ENCODE measurements around the gene PRB2. TPM values are rescaled to one million over a fixed set of nuclear protein-coding genes. Genes with fewer than 3 reads are reported as not detected.

PRB2 gene
- total RNA-seq, 1 donor from 2014 or later: not detected

DNA sequence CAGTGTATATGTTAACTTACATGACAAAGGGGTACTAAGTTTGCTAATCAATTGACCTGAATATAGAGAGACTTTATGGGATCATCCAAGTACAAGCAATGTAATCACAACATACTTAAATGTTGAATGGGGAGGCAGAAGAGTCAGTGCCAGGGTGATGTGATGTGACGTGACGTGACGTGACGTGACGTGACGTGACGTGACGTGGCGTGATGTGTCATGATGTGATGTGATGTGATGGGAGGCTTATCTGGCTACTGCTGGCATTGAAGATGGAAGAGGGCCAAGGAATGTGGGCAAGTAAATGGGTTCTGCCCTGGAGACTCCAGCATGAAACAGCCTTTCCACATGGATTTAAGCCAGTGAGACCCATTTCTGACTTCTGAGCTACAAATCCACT is 46.9 kb downstream of the PRB2 start:
- peaks cover 5% of the 10 kb centered on the region for H3K9me3 Mint-ChIP-seq
- intact Hi-C loops (cut with micrococcal nuclease): no loop called here
- POLR2A ChIA-PET: no interaction called here

DNA sequence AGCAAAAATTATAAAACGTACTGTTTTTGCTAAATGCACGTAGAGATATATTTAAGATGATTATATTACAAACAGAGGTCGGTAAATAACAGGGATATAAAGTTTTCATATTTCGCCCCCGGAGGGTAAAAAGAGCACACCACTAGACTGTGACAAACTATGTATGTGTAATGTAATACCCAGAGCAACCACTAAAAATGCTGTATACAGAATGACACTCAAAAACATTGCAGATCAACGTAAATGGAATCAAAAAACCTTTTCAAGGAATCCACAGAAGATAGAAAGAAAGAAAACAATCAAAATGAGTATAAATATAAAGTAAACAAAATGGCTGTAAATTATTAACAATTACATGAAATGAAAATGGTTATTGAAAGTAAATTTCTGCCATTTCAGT is 47.6 kb downstream of the PRB2 start:
- ChIA-PET CTCF (no interaction called here), POLR2A (no interaction called here)
- Mint-ChIP-seq H3K4me1 (no peaks in the 10 kb centered on the region), H3K27me3 (no peaks in the 10 kb centered on the region), H3K9me3 (peaks cover 5% of the 10 kb centered on the region), H3K27ac (no peak overlapping the region), H3K36me3 (ENCODE audit: low read depth) (no peaks in the 10 kb centered on the region), H3K4me3 (no peak overlapping the region)
- TF ChIP-seq, protein P1, sequence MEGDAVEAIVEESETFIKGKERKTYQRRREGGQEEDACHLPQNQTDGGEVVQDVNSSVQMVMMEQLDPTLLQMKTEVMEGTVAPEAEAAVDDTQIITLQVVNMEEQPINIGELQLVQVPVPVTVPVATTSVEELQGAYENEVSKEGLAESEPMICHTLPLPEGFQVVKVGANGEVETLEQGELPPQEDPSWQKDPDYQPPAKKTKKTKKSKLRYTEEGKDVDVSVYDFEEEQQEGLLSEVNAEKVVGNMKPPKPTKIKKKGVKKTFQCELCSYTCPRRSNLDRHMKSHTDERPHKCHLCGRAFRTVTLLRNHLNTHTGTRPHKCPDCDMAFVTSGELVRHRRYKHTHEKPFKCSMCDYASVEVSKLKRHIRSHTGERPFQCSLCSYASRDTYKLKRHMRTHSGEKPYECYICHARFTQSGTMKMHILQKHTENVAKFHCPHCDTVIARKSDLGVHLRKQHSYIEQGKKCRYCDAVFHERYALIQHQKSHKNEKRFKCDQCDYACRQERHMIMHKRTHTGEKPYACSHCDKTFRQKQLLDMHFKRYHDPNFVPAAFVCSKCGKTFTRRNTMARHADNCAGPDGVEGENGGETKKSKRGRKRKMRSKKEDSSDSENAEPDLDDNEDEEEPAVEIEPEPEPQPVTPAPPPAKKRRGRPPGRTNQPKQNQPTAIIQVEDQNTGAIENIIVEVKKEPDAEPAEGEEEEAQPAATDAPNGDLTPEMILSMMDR (IDR thresholded peaks at IDR 0.05): no peak
- intact Hi-C loops (cut with micrococcal nuclease): no loop called here
- no peak for DNase-seq
- no peak for ATAC-seq (ENCODE audit: low read depth)

More for the DNA sequence above, 46.9 kb downstream of the PRB2 start:
- H3K4me3 Mint-ChIP-seq: no peak overlapping the region
- H3K27me3 Mint-ChIP-seq: no peaks in the 10 kb centered on the region
- CTCF ChIA-PET: no interaction called here
- ATAC-seq (ENCODE audit: low read depth) (no peak), DNase-seq (no peak)
- TF ChIP-seq, protein P1 (IDR thresholded peaks at IDR 0.05): no peak
- H3K4me1 Mint-ChIP-seq: no peaks in the 10 kb centered on the region
- no peak overlapping the region for H3K27ac Mint-ChIP-seq
- H3K36me3 Mint-ChIP-seq (ENCODE audit: low read depth): no peaks in the 10 kb centered on the region

DNA sequence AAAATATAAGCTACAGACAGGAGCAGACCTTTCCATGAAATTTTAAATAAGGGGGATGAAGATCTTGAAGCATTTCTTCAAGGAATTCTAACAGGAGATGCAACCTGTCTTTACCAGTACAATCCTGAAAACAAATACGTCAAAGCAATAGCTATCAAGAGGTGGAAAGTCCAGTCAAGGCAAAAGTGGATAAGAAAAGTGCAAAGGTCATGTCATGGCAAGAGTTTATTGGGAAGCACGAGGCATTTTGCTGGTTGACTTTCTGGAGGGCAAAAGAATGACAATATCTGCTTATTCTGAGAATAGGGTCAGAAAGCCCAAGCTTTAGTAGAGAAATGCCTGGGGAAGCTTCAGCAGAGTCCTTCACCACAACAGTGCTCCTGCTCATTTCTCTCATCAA is 50.9 kb downstream of the PRB2 start:
- TF ChIP-seq, protein P1 (IDR thresholded peaks at IDR 0.05): no peak
- H3K9me3 Mint-ChIP-seq: peaks cover 4% of the 10 kb centered on the region
- H3K27ac Mint-ChIP-seq: no peak overlapping the region
- H3K4me1 Mint-ChIP-seq: no peaks in the 10 kb centered on the region
- no peaks in the 10 kb centered on the region for H3K36me3 Mint-ChIP-seq (ENCODE audit: low read depth)
- ATAC-seq (ENCODE audit: low read depth): no peak
- ChIA-PET POLR2A (no interaction called here), CTCF (no interaction called here)
- DNase-seq: no peak
- intact Hi-C loops (cut with micrococcal nuclease): no loop called here
- no peaks in the 10 kb centered on the region for H3K27me3 Mint-ChIP-seq
- H3K4me3 Mint-ChIP-seq: no peak overlapping the region

Other genes starting within 250 kb of the PRB2 start
- gene SMIM10L1, start 224.4 kb downstream of the PRB2 start, total RNA-seq: 7.3 and 8.8 TPM in 2 replicates
- gene TAS2R42, start 208.6 kb downstream of the PRB2 start, total RNA-seq: not detected in 2 replicates
- gene PRB3, start 125.9 kb downstream of the PRB2 start, total RNA-seq: not detected in 2 replicates
- gene PRB4, start 85.1 kb downstream of the PRB2 start, total RNA-seq: not detected in 2 replicates

All from activated B cell treated with CpG ODN at 0.5 μM for 24 hours (primary cell).